GM10266 (cell line): ENCODE measurements around the gene FCF1.

Source experiments
- DNase-seq: peaks from one replicate; pipeline ENCODE4 v3.0.0; 2012; ENCODE audit errors: extremely low spot score
- TF ChIP-seq, protein P1 (sequence below): IDR thresholded peaks from 2 replicates; pipeline ENCODE4 v1.5.1; 2012; ENCODE audit warnings: mild to moderate bottlenecking, low read depth; ENCODE audit not compliant: control insufficient read depth, insufficient read depth; ENCODE audit errors: missing control alignments

Gene FCF1

DNA sequence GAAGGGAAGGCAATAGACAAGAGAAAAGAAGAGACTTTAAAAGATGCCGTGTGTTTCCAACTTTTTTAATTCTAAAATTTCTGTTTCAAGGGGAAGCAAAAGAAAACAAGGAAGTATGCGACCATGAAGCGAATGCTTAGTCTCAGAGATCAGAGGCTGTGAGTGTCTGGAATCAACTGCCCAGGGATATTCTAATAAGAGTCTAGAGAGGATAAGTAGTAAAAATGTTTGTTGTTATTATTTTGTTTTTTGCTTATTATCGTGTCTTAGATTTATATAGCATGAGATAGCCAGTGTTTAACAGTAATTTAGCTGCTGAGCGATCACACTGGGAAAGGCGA is 421 bp downstream of the FCF1 start:
- TF ChIP-seq, protein P1, sequence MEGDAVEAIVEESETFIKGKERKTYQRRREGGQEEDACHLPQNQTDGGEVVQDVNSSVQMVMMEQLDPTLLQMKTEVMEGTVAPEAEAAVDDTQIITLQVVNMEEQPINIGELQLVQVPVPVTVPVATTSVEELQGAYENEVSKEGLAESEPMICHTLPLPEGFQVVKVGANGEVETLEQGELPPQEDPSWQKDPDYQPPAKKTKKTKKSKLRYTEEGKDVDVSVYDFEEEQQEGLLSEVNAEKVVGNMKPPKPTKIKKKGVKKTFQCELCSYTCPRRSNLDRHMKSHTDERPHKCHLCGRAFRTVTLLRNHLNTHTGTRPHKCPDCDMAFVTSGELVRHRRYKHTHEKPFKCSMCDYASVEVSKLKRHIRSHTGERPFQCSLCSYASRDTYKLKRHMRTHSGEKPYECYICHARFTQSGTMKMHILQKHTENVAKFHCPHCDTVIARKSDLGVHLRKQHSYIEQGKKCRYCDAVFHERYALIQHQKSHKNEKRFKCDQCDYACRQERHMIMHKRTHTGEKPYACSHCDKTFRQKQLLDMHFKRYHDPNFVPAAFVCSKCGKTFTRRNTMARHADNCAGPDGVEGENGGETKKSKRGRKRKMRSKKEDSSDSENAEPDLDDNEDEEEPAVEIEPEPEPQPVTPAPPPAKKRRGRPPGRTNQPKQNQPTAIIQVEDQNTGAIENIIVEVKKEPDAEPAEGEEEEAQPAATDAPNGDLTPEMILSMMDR, result no peak
- no peak for DNase-seq

DNA sequence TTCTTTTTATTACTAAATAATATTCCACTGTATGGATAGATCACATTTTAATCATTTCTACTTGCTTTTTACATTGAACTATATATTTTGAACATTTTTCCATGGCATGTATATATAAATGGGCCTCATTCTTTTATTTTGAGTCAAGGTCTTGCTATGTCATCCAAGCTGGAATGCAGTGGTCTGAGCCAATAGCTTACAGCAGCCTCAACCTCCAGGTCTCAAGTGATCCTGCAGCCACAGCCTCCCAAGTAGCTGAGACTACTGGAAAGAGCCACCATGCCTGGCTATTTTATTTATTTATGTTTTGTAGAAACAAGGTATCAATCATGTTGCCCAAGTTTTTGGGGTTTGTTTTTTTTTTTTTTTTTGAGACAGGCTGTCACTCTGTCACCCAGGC is 7.6 kb downstream of the FCF1 start:
- no peak for DNase-seq
- TF ChIP-seq, protein P1, result no peak

GRCh38 chr14:74723134-74723533 is 10.2 kb downstream of the FCF1 start:
- TF ChIP-seq, protein P1, result no peak
- no peak for DNase-seq

DNA sequence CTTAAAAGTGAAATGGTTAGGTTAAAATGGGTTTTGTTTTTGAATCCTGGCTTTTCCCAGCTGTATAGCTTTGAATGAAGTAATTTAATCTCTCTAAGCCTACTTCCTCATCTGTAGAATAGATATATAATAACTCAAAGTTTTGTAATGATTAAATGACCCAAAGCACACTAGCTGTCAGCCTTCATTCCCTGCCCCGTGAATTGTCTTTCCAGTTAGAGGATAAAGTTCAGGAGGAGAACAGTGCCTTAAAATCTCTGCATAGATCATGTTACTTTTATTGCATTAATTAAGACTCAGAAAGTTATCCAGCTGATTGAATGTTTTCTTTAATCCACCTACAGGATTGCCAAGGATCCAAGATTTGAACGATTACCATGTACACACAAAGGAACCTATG is 19.4 kb downstream of the FCF1 start:
- TF ChIP-seq, protein P1, result no peak
- DNase-seq, result no peak

DNA sequence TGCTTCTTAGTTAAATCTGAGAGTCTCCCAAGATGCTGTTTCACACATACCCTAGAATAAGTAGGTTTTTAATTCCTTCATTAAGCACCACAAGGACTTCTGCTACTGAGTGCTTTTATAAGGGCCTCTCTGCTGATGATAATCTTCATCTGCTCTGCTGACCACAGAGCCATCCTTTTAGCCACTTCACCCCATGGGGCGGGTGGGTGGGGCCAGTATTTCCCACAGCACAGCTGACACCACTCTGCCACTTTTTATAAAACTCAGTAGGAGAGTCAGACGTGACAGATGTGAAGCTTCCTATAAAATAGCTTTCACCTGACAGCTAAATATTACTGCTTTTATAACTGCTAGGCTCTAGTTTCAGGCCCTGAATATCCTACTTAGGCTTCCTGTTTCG is 20.3 kb downstream of the FCF1 start:
- DNase-seq, result no peak

GRCh38 chr14:74735125-74735524 is 22.2 kb downstream of the FCF1 start:
- TF ChIP-seq, protein P1, result no peak
- DNase-seq, result no peak

More for the DNA sequence above, 20.3 kb downstream of the FCF1 start:
- TF ChIP-seq, protein P1, result no peak

GRCh38 chr14:74737753-74738325 is 24.9 kb downstream of the FCF1 start:
- TF ChIP-seq, protein P1, result no peak
- DNase-seq, result no peak
